Neural progenitor cell (in vitro differentiated cells): ENCODE data around the gene ELAC2. TPM values are rescaled to one million over a fixed set of nuclear protein-coding genes. Genes with fewer than 3 reads are reported as not detected.

Source experiments
- DNase-seq: peaks from one replicate; pipeline ENCODE4 v3.0.0-alpha.2; 2016; ENCODE audit warnings: low spot score
- H2AFZ ChIP-seq: fragments of 200-600 bp; sonication (generic); replicated peaks from 2 replicates; pipeline ENCODE4 v1.6.1; 2016; ENCODE audit warnings: antibody characterized with exemption
- H3F3A ChIP-seq: fragments of 200-600 bp; sonication (generic); 2 replicates; pipeline ENCODE4 v1.6.1; 2016; ENCODE audit warnings: antibody characterized with exemption, low read depth
- H3K27ac ChIP-seq: fragments of 200-600 bp; sonication (generic); 2 replicates; pipeline ENCODE4 v1.5.1; 2016; ENCODE audit warnings: mild to moderate bottlenecking
- H3K27me3 ChIP-seq: fragments of 200-600 bp; sonication (generic); 2 replicates; pipeline ENCODE4 v1.6.1; 2016; ENCODE audit warnings: mild to moderate bottlenecking, moderate library complexity
- H3K36me3 ChIP-seq: fragments of 200-600 bp; sonication (generic); 2 replicates; pipeline ENCODE4 v1.5.1; 2016
- H3K4me1 ChIP-seq: fragments of 200-600 bp; sonication (generic); 2 replicates; pipeline ENCODE4 v1.6.1; 2016; ENCODE audit warnings: mixed run types
- H3K4me2 ChIP-seq: fragments of 200-600 bp; sonication (generic); 2 replicates; pipeline ENCODE4 v1.6.1; 2016
- H3K4me3 ChIP-seq: fragments of 200-600 bp; sonication (generic); 2 replicates; pipeline ENCODE4 v1.5.1; 2016
- H3K79me2 ChIP-seq: fragments of 200-600 bp; sonication (generic); 2 replicates; pipeline ENCODE4 v1.6.1; 2016; ENCODE audit warnings: low read depth
- H3K9ac ChIP-seq: fragments of 200-600 bp; sonication (generic); 2 replicates; pipeline ENCODE4 v1.6.1; 2016
- H3K9me3 ChIP-seq: fragments of 200-600 bp; sonication (generic); 2 replicates; pipeline ENCODE4 v1.5.1; 2016; ENCODE audit warnings: low read depth
- H4K20me1 ChIP-seq: fragments of 200-600 bp; sonication (generic); 2 replicates; pipeline ENCODE4 v1.6.1; 2016; ENCODE audit warnings: low read depth
- H3K27ac Mint-ChIP-seq: 3 replicates; pipeline ENCODE4 v1.8.0; 2021; ENCODE audit warnings: mixed read lengths
- H3K27me3 Mint-ChIP-seq: 2 replicates; pipeline ENCODE4 v1.8.0; 2022; ENCODE audit warnings: low read depth, mild to moderate bottlenecking, inconsistent platforms, moderate library complexity, mixed read lengths; ENCODE audit not compliant: insufficient read depth
- H3K36me3 Mint-ChIP-seq: 3 replicates; pipeline ENCODE4 v1.8.0; 2021; ENCODE audit warnings: mixed read lengths
- H3K4me1 Mint-ChIP-seq: 3 replicates; pipeline ENCODE4 v1.8.0; 2021; ENCODE audit warnings: mixed read lengths
- H3K4me3 Mint-ChIP-seq: 3 replicates; pipeline ENCODE4 v1.8.0; 2021; ENCODE audit warnings: mild to moderate bottlenecking, moderate library complexity, mixed read lengths
- H3K9me3 Mint-ChIP-seq: 3 replicates; pipeline ENCODE4 v1.8.0; 2020; ENCODE audit warnings: mixed read lengths
- EZH2 ChIP-seq: fragments of 200-600 bp; sonication (generic); IDR thresholded peaks from 2 replicates; pipeline ENCODE4 v1.6.1; 2017; ENCODE audit warnings: antibody characterized with exemption, mild to moderate bottlenecking, moderate library complexity
- EZH2phosphoT487 ChIP-seq: fragments of 200-600 bp; sonication (generic); IDR thresholded peaks from 2 replicates; pipeline ENCODE4 v1.6.1; 2017; ENCODE audit warnings: antibody characterized with exemption
- total RNA-seq: library from RNA; depleted of rRNA; stranded (reverse); fragments of >200 nt; gene quantifications from 2 replicates; pipeline ENCODE4 v1.2.3, GENCODE V29; 2015; ENCODE audit warnings: low replicate concordance
- TF ChIP-seq, protein P1 (sequence below): fragments of 200-600 bp; sonication (generic); IDR thresholded peaks from 2 replicates; pipeline ENCODE4 v1.5.1; 2017; ENCODE audit warnings: antibody characterized with exemption, mild to moderate bottlenecking

The ELAC2 gene
- total RNA-seq, 1 donor from 2014 or later: 70.5 TPM

GRCh38 chr17:13027246-13027645, 9.4 kb upstream of the ELAC2 start:
- H3K27me3 Mint-ChIP-seq: peaks cover 5% of the 10 kb centered on the region
- H3K36me3 Mint-ChIP-seq: no peaks in the 10 kb centered on the region
- no peak for DNase-seq
- Histone ChIP-seq H3K9me3 (no peaks in the 10 kb centered on the region), H3K9ac (no peak overlapping the region), H3F3A (peaks cover 22% of the 10 kb centered on the region), H3K36me3 (no peaks in the 10 kb centered on the region), H4K20me1 (no peaks in the 10 kb centered on the region), H3K27ac (no peak overlapping the region), H3K4me1 (peaks cover 14% of the 10 kb centered on the region), H2AFZ (no peak overlapping the region), H3K79me2 (no peaks in the 10 kb centered on the region), H3K27me3 (no peaks in the 10 kb centered on the region), H3K4me2 (no peak overlapping the region), H3K4me3 (no peak overlapping the region)
- H3K4me3 Mint-ChIP-seq: no peak overlapping the region
- no peak overlapping the region for H3K27ac Mint-ChIP-seq
- TF ChIP-seq EZH2 (no peak), EZH2phosphoT487 (no peak)
- TF ChIP-seq, protein P1, sequence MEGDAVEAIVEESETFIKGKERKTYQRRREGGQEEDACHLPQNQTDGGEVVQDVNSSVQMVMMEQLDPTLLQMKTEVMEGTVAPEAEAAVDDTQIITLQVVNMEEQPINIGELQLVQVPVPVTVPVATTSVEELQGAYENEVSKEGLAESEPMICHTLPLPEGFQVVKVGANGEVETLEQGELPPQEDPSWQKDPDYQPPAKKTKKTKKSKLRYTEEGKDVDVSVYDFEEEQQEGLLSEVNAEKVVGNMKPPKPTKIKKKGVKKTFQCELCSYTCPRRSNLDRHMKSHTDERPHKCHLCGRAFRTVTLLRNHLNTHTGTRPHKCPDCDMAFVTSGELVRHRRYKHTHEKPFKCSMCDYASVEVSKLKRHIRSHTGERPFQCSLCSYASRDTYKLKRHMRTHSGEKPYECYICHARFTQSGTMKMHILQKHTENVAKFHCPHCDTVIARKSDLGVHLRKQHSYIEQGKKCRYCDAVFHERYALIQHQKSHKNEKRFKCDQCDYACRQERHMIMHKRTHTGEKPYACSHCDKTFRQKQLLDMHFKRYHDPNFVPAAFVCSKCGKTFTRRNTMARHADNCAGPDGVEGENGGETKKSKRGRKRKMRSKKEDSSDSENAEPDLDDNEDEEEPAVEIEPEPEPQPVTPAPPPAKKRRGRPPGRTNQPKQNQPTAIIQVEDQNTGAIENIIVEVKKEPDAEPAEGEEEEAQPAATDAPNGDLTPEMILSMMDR: no peak
- peaks cover 3% of the 10 kb centered on the region for H3K9me3 Mint-ChIP-seq
- H3K4me1 Mint-ChIP-seq: peaks cover 20% of the 10 kb centered on the region

DNA sequence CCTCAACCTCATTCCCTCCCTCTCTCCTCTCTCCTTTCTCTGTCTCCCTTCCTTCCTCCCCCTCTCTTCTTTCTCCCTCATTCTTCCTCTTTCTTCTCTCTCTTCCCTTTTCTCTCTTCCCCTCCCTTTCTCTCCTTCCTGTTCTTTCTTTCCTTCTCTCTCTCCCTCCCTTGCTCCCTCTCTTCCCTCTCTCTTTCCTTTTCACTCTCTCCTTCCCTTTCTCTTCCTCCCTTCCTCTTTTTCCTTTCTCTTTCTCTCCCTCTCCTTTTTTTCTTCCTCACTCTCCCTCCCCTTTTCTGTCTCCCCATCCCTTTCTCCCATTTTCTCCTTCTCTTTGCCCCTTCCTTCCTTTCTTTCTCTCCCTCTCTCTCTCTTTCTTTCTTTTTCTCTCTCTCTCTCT, 7.9 kb upstream of the ELAC2 start:
- TF ChIP-seq EZH2 (no peak), EZH2phosphoT487 (no peak)
- TF ChIP-seq, protein P1: no peak
- DNase-seq: no peak
- H3K27me3 Mint-ChIP-seq: peaks cover 5% of the 10 kb centered on the region
- Histone ChIP-seq H3K4me1 (peaks cover 14% of the 10 kb centered on the region), H3K27ac (no peak overlapping the region), H4K20me1 (no peaks in the 10 kb centered on the region), H3K27me3 (no peaks in the 10 kb centered on the region), H3K36me3 (no peaks in the 10 kb centered on the region), H3K9me3 (no peaks in the 10 kb centered on the region), H3F3A (peaks cover 22% of the 10 kb centered on the region), H3K79me2 (no peaks in the 10 kb centered on the region), H3K4me3 (no peak overlapping the region), H3K9ac (no peak overlapping the region), H2AFZ (no peak overlapping the region), H3K4me2 (no peak overlapping the region)
- no peak overlapping the region for H3K4me3 Mint-ChIP-seq
- no peaks in the 10 kb centered on the region for H3K36me3 Mint-ChIP-seq
- no peaks in the 10 kb centered on the region for H3K9me3 Mint-ChIP-seq
- no peak overlapping the region for H3K27ac Mint-ChIP-seq
- peaks cover 20% of the 10 kb centered on the region for H3K4me1 Mint-ChIP-seq

GRCh38 chr17:13025258-13025627, 7.4 kb upstream of the ELAC2 start:
- no peak for TF ChIP-seq EZH2
- no peak for DNase-seq
- Mint-ChIP-seq H3K9me3 (no peaks in the 10 kb centered on the region), H3K27me3 (peaks cover 5% of the 10 kb centered on the region), H3K36me3 (no peaks in the 10 kb centered on the region), H3K27ac (no peak overlapping the region), H3K4me3 (no peak overlapping the region), H3K4me1 (peaks cover 17% of the 10 kb centered on the region)
- H2AFZ ChIP-seq: no peak overlapping the region
- H3K9me3 ChIP-seq: no peaks in the 10 kb centered on the region
- H3K27ac ChIP-seq: no peak overlapping the region
- no peaks in the 10 kb centered on the region for H3K79me2 ChIP-seq
- H4K20me1 ChIP-seq: no peaks in the 10 kb centered on the region
- peaks cover 14% of the 10 kb centered on the region for H3K4me1 ChIP-seq
- H3K9ac ChIP-seq: no peak overlapping the region
- no peak overlapping the region for H3K4me2 ChIP-seq
- H3F3A ChIP-seq: peaks cover 22% of the 10 kb centered on the region
- H3K4me3 ChIP-seq: no peak overlapping the region
- H3K36me3 ChIP-seq: no peaks in the 10 kb centered on the region
- H3K27me3 ChIP-seq: no peaks in the 10 kb centered on the region

DNA sequence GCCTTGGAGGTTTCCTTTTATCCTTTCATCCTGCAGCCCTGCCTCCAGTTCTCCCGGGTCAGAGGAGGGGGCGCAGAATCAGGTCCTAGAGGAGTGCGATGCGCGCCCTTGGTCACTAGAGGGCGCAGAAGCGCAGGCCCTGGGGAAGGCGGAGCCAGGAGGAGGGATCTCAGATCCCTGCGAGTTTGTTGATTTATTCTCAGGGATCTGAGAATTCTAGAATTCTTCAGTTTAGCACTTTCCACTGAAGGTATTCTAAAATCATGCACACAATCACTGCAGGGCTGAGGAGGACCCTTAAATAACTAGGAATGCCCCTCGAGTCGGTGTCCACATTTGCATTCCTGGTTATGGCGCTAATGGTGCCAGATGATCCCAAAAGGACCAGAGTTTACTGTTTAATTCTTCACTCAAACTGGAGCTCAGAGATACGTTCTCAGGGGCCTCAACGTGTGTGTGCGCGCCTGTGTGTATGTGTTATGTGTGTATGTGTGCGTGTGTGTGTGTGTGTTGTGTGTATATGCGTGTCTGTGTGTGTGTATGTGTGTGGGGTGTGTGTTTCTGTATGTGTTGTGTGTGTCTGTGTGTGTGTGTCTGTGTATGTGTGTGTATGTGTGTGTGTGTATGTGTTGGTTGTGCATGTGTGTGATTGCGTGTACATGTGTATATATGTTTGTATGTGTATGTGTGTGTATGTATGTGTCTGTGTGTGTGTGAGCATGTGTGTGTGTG, 6.9 kb upstream of the ELAC2 start:
- Histone ChIP-seq H3K36me3 (no peaks in the 10 kb centered on the region), H3K79me2 (no peaks in the 10 kb centered on the region), H3K4me2 (peak overlapping the region; percentile 45), H3K4me1 (peaks cover 8% of the 10 kb centered on the region), H3K9ac (no peak overlapping the region), H3K9me3 (no peaks in the 10 kb centered on the region), H3K27ac (no peak overlapping the region), H2AFZ (peak overlapping the region; percentile 96), H3K4me3 (no peak overlapping the region), H3F3A (peaks cover 17% of the 10 kb centered on the region), H3K27me3 (no peaks in the 10 kb centered on the region), H4K20me1 (no peaks in the 10 kb centered on the region)
- Mint-ChIP-seq H3K4me3 (peak overlapping the region; percentile 12), H3K4me1 (peaks cover 15% of the 10 kb centered on the region), H3K27ac (peak overlapping the region; percentile 31), H3K9me3 (no peaks in the 10 kb centered on the region), H3K36me3 (no peaks in the 10 kb centered on the region), H3K27me3 (peaks cover 5% of the 10 kb centered on the region)
- peak; percentile 86 for DNase-seq
- TF ChIP-seq EZH2 (no peak), EZH2phosphoT487 (no peak)
- TF ChIP-seq, protein P1: peak; percentile 98
